Activated CD4-positive, alpha-beta T cell treated with anti-CD3 and anti-CD28 coated beads, Interleukin-2, amount 50 U/mL, for 16 hours (primary cell): ENCODE data around the gene ASTN1.

Experiments used
- DNase-seq: peaks from one replicate; pipeline ENCODE4 v3.0.0-alpha.2; 2020

ASTN1 gene

DNA sequence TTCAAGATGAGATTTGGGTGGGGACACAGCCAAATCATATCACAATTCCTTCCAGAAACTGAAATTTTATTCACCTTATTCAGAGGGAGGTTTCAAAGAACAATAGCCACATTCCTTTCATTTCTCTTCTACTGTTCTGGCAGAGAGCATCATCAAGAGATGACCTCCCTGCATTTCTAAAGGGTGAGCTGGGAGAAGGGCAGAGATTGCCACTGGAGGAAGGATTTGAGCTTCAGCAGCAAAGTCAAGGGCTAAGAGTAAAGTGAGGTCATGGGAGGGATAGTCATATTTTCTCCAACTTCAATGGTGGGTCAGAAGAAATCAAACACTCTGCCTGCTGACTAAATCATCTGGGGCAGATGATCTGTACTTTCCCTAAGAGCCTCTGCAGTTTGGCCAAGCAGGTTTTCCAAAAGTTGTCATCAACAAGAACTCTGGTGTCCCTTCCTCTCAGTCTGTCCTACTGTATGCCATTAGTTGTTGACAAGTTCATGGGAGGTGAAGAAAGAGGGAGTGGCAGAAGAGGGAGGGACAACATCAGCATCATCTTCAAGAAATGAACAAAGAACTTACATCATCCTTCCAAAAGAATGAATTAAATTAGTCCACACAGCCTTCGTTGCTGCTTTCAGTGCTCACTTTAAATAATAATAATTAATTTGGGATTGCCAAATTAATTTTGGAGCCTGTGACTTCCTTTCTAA lies 298.3 kb downstream of the ASTN1 start:
- no peak for DNase-seq

GRCh38 chr1:176864211-176864610 lies 300.3 kb downstream of the ASTN1 start:
- DNase-seq, result no peak

DNA sequence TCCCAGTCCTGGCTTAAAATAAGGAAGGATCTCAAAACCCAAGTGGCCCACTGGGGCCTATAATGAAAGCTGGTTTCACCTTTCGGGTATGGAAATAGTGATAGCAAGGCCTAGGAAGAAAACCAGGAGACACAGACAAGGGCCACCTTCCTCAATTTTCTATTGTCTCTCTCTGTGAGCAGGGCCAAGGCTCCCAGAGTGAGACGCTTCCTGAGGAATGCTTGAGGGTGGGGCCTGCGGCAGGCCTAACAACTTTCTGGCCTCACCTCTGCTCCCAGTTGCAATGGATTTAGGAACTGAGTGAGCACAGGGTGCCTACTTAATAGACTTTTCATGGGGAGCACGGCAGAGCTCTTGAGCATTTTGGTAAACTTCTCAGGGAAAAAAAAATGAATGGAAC lies 300.9 kb downstream of the ASTN1 start:
- DNase-seq, result no peak

DNA sequence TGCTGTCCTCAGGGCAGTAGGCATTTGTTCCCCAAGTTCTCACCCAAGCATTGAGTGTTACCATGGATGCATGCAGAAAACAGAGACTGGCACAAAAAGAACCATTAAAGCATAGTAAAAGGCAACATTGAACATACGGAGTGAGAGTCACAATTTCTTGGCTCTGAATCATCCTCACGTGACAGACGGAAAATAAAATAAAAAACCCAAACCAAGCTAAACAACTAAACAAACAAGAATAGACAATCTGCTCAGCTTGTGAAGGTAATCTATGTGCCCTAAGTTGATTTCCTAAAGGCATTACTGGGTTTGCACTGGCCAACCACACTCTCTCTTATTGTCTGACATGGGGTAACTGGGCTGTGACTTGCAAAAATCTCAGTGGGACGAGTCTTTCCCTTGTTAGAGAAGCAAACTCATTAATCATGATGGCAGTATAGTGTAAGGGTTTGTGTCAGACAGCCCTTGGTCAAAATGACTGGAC lies 306.0 kb downstream of the ASTN1 start:
- DNase-seq, result no peak

DNA sequence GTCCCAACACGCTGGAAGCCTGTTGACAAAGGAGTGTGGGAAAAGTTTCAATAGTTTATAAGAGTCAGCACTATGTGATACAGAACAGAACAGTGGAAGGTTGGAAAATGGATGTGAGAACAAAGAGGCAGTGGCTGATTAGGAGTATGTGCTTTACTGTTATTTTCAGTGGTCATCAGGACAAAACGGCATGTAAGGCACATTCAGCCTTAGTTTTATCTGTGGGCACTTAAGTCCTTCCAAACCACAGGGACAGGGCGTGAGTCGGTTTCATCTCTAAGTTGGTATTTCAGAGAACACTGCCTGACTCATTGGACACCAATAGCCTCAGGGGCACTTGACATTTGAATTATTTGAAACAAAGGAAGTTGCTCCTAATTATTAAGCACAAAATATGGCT lies 306.9 kb downstream of the ASTN1 start:
- no peak for DNase-seq

GRCh38 chr1:176854758-176855745 lies 309.5 kb downstream of the ASTN1 start:
- DNase-seq, result no peak

- DNase-seq, result no peak
These were observed 310.4 kb downstream of the ASTN1 start for GRCh38 chr1:176854121-176854520.

GRCh38 chr1:176853503-176853902 lies 311.0 kb downstream of the ASTN1 start:
- DNase-seq, result no peak

- no peak for DNase-seq
These were observed 312.4 kb downstream of the ASTN1 start for GRCh38 chr1:176852124-176852523.

DNA sequence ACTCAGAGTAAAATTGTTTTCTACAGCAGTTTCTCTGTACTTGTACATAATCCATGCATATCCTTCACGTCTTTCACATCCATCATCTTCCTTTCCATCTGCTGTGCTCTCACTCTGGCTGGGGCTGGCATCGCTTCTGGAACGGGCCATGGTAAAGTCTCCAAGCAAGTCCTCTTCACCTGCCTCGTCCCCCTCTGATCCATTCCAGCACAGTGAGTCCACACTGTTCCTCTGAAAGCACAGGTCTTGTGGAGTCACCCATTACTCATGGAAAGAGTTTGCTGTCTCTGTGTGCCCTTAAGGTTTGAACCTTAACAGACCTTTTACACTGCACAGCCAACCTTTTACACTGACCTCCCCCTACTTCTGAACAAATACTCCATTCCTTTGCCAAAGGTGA lies 313.6 kb downstream of the ASTN1 start:
- DNase-seq, result no peak

GRCh38 chr1:176849281-176849680 lies 315.2 kb downstream of the ASTN1 start:
- DNase-seq, result no peak

DNA sequence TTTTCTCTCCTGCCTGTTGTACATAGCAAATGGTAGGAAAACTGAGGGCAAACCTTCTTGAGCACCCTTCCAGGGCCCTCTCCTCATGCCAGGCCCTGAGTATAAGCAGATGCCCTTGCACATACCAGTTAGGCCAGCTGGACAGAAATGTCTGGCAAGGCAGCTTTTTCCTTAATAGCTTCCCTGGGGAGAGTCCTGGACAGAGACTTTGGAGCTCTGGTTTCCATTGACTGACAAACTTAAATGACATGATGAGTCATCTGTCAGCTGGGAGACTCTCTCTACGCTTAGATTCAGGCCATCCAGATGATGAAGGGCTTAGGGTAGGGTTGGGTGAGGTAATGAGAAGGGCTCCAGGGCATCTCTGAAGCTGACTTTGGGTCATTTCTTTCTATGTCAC lies 317.5 kb downstream of the ASTN1 start:
- no peak for DNase-seq

- DNase-seq, result no peak
These were observed 320.9 kb downstream of the ASTN1 start for GRCh38 chr1:176843352-176844297.

- DNase-seq, result no peak
These were observed 323.3 kb downstream of the ASTN1 start for GRCh38 chr1:176841238-176841637.

- no peak for DNase-seq
These were observed 325.3 kb downstream of the ASTN1 start for GRCh38 chr1:176839216-176839615.

- no peak for DNase-seq
These were observed 326.1 kb downstream of the ASTN1 start for GRCh38 chr1:176838276-176838995.

GRCh38 chr1:176837708-176838107 lies 326.8 kb downstream of the ASTN1 start:
- DNase-seq, result no peak

DNA sequence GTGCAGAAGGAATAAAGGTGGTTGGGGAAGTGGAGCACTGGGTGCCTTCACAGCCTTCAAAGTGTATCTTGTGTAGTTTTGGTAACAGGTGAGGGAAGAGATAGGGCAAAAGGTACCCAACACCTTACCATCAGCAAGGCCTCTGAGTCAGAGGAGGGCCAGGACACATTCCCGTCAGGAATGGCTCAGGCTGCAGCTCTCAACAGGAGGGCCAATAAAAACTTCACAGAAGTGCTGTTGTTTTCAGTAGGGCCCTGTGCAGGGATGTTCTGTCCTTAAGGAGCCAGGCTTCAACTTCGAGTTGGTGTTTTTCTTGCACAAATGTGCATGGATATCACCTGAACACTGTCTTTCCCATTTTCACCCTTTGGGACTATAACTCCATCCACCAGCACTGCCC lies 333.4 kb downstream of the ASTN1 start:
- no peak for DNase-seq

DNA sequence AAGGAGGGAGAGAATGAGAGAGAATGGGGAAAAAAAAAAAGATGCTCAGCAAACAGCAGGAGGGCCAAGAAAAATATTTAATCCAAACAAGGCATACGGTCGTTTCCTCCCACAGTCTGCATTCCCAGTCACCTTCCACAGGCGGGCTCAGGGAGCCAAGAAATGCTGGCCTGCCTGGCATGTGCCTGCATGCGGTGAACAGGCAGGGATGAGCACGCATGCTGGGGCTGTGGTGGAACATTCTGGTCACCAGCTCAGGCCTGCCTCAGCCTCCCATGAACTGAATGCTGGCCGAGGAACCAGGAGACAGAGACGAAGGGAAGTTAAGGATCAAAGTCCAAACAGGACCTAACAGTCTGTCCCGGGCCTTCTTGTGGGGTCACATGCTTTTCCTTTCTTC lies 335.3 kb downstream of the ASTN1 start:
- DNase-seq, result no peak

DNA sequence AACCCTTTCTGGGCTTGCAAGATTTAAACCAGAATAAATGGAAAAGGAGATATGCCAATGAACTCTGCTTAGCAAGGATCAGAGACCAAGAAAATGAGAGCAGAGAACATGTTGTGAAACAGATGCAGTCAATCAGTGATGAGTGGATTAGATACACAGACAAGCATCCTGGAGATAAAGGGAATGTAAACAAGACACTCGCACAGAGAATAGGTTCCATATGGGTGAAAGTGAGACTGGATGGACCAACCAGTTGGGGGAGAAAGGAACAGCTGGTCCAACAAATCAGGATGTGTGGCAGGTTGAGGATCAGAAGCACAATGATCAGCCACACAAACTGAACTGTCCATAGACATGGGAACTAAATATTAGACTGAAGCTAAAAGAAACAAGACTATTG lies 338.2 kb downstream of the ASTN1 start:
- DNase-seq, result no peak

- no peak for DNase-seq
These were observed 344.0 kb downstream of the ASTN1 start for GRCh38 chr1:176820391-176821031.

- DNase-seq, result no peak
These were observed 348.3 kb downstream of the ASTN1 start for GRCh38 chr1:176816232-176816631.
